Sigmoid colon (tissue), 7 donors: Measurements from ENCODE around the gene PTPDC1. TPM values are rescaled to one million over a fixed set of nuclear protein-coding genes. Genes with fewer than 3 reads are reported as not detected.
"Not testable (repeated sequence)": the region's sequence is repeated elsewhere in the genome, so short reads cannot be mapped to it uniquely, and the experiment has no call there.

Experiments
- DNase-seq: peaks from one replicate; pipeline ENCODE4 v3.0.0-alpha.2; 2019
- H3K27ac ChIP-seq, 4 donors: fragments of 200-600 bp; sonication (generic); one replicate each; pipeline ENCODE4 v1.5.1; 2016 to 2019; ENCODE audit warnings: mild to moderate bottlenecking in 1 of 4
- H3K27me3 ChIP-seq, 3 donors: fragments of 200-600 bp; sonication (generic); one replicate each; pipeline ENCODE4 v1.5.1; 2019; ENCODE audit warnings: mild to moderate bottlenecking in 1 of 3
- H3K36me3 ChIP-seq, 4 donors: fragments of 200-600 bp; sonication (generic); one replicate each; pipeline ENCODE4 v1.5.1; 2016 to 2019
- H3K4me1 ChIP-seq, 4 donors: fragments of 200-600 bp; sonication (generic); one replicate each; pipeline ENCODE4 v1.5.1; 2017 to 2019
- H3K4me3 ChIP-seq, 4 donors: fragments of 200-600 bp; sonication (generic); one replicate each; pipeline ENCODE4 v1.5.1; 2017 to 2019; ENCODE audit warnings: mild to moderate bottlenecking in 2 of 4, moderate library complexity in 1 of 4
- H3K9me3 ChIP-seq, 4 donors: fragments of 200-600 bp in 3 of 4; sonication (generic) in 3 of 4; one replicate each; pipeline versions ENCODE4 v1.5.1 to v1.6.1; 2013 to 2019
- EP300 ChIP-seq, 4 donors: sonication (generic); formaldehyde crosslinking; IDR thresholded peaks; one replicate each; pipeline ENCODE4 v1.6.1; 2017; ENCODE audit warnings: antibody characterized with exemption in 4 of 4
- POLR2A ChIP-seq, 2 donors: fragments of 450-650 bp; IDR thresholded peaks; one replicate each; pipeline ENCODE4 v1.6.1; 2016; ENCODE audit warnings: antibody characterized with exemption in 2 of 2, mild to moderate bottlenecking in 2 of 2, moderate library complexity in 2 of 2
- POLR2AphosphoS5 ChIP-seq, 4 donors: sonication (generic); formaldehyde crosslinking; IDR thresholded peaks; one replicate each; pipeline ENCODE4 v1.6.1; 2017; ENCODE audit warnings: antibody characterized with exemption in 4 of 4
- WGBS, 2 donors: extraction: QIAGEN DNeasy Blood & Tissue Kit; methylation state at CpG; one replicate each; pipeline ENCODE4 v1.1.7; 2013; 5-methylcytosine and 5-hydroxymethylcytosine counted together
- intact Hi-C: fragments of 100-400 bp; cut with DNase I; formaldehyde crosslinking; loops from one replicate; pipeline ENCODE4 v1.15.1; 2023
- polyA plus RNA-seq, 3 donors: library from polyadenylated mRNA; stranded (reverse); fragments of 200-250 nt; gene quantifications; one replicate each; pipeline ENCODE4 v1.2.3, GENCODE V29; 2013
- total RNA-seq, 4 donors: library from RNA; depleted of rRNA; stranded (reverse); fragments of >200 nt; gene quantifications; one replicate each; pipeline ENCODE4 v1.1.0, GENCODE V29; 2016
- TF ChIP-seq, protein P1 (sequence below), 4 experiments: fragments of 450-650 bp in 3 of 4; fragments of 200-600 bp in 1 of 4; IDR thresholded peaks; one replicate each; pipeline ENCODE4 v1.5.1; 2016 to 2019; ENCODE audit warnings: antibody characterized with exemption in 4 of 4, mild to moderate bottlenecking in 3 of 4, moderate library complexity in 2 of 4
- donor health status: healthy with polysubstance abuse.
- donor health status: Bipolar disorder and iron deficiency.
- donor health status: healthy.

The PTPDC1 gene
- total and polyA plus RNA-seq, 7 donors, result 2.1 to 16.3 (median 12.0) TPM

DNA sequence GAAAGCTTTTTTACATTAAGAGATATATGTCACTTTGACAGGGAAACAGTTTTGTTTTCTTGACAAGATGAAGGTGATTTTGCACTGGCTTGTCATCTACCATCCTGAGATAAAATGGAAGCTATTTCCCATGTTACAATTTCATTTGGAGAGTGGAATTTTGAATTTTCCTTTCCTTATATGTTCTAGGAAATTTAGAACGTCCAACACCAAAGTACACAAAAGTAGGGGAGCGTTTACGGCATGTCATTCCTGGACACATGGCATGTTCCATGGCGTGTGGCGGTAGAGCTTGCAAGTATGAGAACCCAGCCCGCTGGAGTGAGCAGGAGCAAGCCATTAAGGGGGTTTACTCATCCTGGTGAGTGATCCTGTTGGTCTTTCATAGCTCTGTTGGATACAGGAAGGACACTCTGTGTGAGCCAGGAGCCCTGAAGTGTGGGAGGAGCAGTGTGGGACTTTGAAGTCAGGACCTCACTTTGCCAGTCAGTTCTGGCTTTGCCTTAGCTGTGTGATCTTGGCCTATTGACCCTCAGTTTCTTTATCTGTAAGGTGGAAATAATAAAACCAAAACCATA, 887 bp downstream of the PTPDC1 start:
- WGBS, 2 donors, result 88 to 92% methylated on average over 6 of the region's 6 CpGs
- no peak overlapping the region for H3K4me3 ChIP-seq
- TF ChIP-seq EP300 (IDR thresholded peaks at IDR 0.05) (no peak), POLR2A (IDR thresholded peaks at IDR 0.05) (no peak)
- peaks cover 0 to 3% (median 0%) of the 10 kb centered on the region in 4 donors for H3K36me3 ChIP-seq
- H3K9me3 ChIP-seq, result no peaks in the 10 kb centered on the region
- peaks cover 0 to 40% (median 15%) of the 10 kb centered on the region in 4 donors for H3K4me1 ChIP-seq
- H3K27ac ChIP-seq, result no peak overlapping the region
- H3K27me3 ChIP-seq, result no peaks in the 10 kb centered on the region
- intact Hi-C loops, result loop anchor here (10.0 kb wide), 1 partner anchor 50 kb away; no protein-coding TSS in a partner anchor
- DNase-seq, result no peak

DNA sequence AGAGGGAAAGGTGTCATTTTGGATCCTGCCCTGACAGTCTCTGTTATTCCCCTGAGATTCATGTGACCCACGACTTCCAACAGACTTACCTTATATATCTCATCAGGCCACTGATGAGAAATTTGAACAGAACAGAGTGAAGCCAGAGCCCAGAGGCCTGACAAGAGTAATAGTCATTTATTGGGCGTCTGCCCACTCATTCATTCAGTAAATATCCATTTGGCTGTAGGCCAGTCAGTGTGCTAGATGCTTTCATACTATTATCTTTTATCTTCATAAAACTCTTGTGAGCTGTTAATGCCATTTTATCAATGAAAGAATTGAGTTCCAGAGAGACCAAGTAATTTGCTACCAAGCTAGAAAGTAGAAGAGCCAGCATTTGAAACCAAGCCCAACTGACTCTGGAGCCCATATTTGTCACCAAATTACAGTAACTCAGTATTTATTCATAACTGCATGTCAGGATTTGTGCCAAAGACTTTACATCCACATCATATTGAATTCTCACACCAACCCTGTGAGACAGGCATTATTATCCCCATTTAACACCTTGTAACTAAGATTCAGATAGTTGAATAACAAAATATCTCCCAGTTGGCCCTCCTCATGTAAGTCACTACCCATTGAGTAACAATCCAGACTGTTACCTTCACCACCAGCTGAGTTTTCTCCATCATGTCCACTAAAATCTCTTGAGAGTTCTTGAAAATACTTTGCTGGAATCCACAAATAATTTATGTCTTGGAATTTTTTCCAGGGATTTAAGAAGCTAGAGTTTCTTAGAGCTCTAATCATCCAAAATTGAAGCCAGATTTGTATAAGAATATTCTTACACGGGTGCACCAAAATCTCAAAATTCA, 2.5 kb downstream of the PTPDC1 start:
- no peak overlapping the region for H3K4me3 ChIP-seq
- intact Hi-C loops, result loop anchor here (10.0 kb wide), 1 partner anchor 48 kb away; no protein-coding TSS in a partner anchor
- no peak for DNase-seq
- H3K27ac ChIP-seq, result peak overlapping the region in 2 of 4 donors; percentile 1 to 38
- TF ChIP-seq EP300 (IDR thresholded peaks at IDR 0.05), result no peak
- peak in 2 of 4 donors; percentile 28 to 33 for TF ChIP-seq POLR2AphosphoS5 (IDR thresholded peaks at IDR 0.05)
- no peak for TF ChIP-seq POLR2A (IDR thresholded peaks at IDR 0.05)
- H3K4me1 ChIP-seq, result peaks cover 0 to 36% (median 15%) of the 10 kb centered on the region in 4 donors
- H3K9me3 ChIP-seq, result no peaks in the 10 kb centered on the region
- no peaks in the 10 kb centered on the region for H3K27me3 ChIP-seq
- 70 to 73% methylated on average over 3 of the region's 3 CpGs for WGBS, 2 donors
- peaks cover 0 to 3% (median 0%) of the 10 kb centered on the region in 4 donors for H3K36me3 ChIP-seq

DNA sequence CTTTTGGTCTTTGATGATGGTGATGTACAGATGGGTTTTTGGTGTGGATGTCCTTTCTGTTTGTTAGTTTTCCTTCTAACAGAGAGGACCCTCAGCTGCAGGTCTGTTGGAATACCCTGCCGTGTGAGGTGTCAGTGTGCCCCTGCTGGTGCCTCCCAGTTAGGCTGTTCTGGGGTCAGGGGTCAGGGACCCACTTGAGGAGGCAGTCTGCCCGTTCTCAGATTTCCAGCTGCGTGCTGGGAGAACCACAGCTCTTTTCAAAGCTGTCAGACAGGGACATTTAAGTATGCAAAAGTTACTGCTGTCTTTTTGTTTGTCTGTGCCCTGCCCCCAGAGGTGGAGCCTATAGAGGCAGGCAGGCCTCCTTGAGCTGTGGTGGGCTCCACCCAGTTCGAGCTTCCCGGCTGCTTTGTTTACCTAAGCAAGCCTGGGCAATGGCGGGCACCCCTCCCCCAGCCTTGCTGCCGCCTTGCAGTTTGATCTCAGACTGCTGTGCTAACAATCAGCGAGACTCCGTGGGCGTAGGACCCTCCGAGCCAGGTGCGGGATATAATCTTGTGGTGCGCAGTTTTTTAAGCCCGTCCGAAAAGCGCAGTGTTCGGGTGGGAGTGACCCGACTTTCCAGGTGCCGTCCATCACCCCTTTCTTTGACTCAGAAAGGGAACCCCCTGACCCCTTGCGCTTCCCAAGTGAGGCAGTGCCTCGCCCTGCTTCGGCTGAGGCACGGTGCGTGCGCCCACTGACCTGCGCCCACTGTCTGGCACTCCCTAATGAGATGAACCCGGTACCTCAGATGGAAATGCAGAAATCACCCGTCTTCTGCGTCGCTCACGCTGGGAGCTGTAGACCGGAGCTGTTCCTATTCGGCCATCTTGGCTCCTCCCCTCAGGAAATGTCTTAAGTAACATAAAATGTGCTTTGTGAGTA, 10.2 kb downstream of the PTPDC1 start:
- intact Hi-C loops, H3K27me3 ChIP-seq, H3K9me3 ChIP-seq, DNase-seq, H3K4me3 ChIP-seq, H3K27ac ChIP-seq: not testable (repeated sequence)
- H3K4me1 ChIP-seq, result peaks cover 0 to 11% (median 5%) of the 10 kb centered on the region in 4 donors
- 63 to 88% methylated on average over 29 to 30 of the region's 33 CpGs for WGBS, 2 donors
- H3K36me3 ChIP-seq, result peaks cover 0 to 12% (median 3%) of the 10 kb centered on the region in 4 donors

DNA sequence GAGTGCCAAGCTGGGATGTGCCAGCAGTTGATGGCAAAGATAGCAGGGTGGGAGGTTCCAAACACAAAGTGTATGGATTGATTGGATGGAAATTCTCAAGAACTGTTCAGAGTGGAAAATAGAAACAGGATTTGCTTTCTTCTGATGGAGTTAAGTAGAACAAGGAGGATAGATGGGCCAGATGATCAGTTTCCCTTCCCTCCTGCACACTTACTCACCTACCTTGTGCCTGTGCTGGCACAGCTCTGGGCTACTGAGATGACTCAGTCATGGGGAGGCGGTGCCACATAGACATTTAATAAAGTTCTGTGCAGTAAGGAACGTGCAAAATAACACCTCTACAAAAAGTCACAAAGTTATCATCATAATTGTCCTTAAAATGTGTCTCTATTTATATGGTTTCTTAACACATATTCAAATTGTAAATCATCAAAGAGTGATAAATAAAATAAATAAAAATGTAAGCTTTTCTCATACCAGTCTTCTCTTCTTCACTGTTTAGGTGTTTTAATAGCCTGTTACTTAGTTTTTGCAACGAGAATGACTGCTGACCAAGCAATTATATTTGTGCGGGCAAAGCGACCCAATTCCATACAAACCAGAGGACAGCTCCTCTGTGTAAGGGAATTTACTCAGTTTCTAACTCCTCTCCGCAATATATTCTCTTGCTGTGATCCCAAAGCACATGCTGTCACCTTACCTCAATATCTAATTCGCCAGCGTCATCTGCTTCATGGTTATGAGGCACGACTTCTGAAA, 12.7 kb downstream of the PTPDC1 start:
- Histone ChIP-seq H3K27ac (peak overlapping the region in 2 of 4 donors; percentile 54 to 69), H3K4me3 (no peak overlapping the region), H3K36me3 (peaks cover 0 to 12% (median 3%) of the 10 kb centered on the region in 4 donors), H3K27me3 (no peaks in the 10 kb centered on the region), H3K9me3 (no peaks in the 10 kb centered on the region), H3K4me1 (peaks cover 0 to 11% (median 5%) of the 10 kb centered on the region in 4 donors)
- no peak for TF ChIP-seq EP300 (IDR thresholded peaks at IDR 0.05)
- TF ChIP-seq POLR2A (IDR thresholded peaks at IDR 0.05), result no peak
- TF ChIP-seq, protein P1, sequence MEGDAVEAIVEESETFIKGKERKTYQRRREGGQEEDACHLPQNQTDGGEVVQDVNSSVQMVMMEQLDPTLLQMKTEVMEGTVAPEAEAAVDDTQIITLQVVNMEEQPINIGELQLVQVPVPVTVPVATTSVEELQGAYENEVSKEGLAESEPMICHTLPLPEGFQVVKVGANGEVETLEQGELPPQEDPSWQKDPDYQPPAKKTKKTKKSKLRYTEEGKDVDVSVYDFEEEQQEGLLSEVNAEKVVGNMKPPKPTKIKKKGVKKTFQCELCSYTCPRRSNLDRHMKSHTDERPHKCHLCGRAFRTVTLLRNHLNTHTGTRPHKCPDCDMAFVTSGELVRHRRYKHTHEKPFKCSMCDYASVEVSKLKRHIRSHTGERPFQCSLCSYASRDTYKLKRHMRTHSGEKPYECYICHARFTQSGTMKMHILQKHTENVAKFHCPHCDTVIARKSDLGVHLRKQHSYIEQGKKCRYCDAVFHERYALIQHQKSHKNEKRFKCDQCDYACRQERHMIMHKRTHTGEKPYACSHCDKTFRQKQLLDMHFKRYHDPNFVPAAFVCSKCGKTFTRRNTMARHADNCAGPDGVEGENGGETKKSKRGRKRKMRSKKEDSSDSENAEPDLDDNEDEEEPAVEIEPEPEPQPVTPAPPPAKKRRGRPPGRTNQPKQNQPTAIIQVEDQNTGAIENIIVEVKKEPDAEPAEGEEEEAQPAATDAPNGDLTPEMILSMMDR (IDR thresholded peaks at IDR 0.05), result no peak
- no peak for TF ChIP-seq POLR2AphosphoS5 (IDR thresholded peaks at IDR 0.05)
- intact Hi-C loops, result no loop called here
- no peak for DNase-seq
- 94 to 95% methylated on average over 9 of the region's 9 CpGs for WGBS, 2 donors

DNA sequence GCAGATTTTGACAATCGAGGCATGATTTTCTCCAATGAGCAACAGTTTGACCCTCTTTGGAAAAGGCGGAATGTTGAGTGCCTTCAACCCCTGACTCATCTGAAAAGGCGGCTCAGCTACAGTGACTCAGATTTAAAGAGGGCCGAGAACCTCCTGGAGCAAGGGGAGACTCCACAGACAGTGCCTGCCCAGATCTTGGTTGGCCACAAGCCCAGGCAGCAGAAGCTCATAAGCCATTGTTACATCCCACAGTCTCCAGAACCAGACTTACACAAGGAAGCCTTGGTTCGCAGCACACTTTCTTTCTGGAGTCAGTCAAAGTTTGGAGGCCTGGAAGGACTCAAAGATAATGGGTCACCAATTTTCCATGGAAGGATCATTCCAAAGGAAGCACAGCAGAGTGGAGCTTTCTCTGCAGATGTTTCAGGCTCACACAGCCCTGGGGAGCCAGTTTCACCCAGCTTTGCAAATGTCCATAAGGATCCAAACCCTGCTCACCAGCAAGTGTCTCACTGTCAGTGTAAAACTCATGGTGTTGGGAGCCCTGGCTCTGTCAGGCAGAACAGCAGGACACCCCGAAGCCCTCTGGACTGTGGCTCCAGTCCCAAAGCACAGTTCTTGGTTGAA, 13.6 kb downstream of the PTPDC1 start:
- TF ChIP-seq POLR2A (IDR thresholded peaks at IDR 0.05), result no peak
- TF ChIP-seq POLR2AphosphoS5 (IDR thresholded peaks at IDR 0.05), result peak in 3 of 4 donors; percentile 49 to 57 (median 55)
- Histone ChIP-seq H3K4me3 (no peak overlapping the region), H3K36me3 (peaks cover 0 to 12% (median 3%) of the 10 kb centered on the region in 4 donors), H3K9me3 (no peaks in the 10 kb centered on the region), H3K27me3 (no peaks in the 10 kb centered on the region), H3K4me1 (peaks cover 0 to 11% (median 5%) of the 10 kb centered on the region in 4 donors), H3K27ac (peak overlapping the region in 3 of 4 donors; percentile 12 to 69 (median 54))
- peak; percentile 68 for DNase-seq
- intact Hi-C loops, result no loop called here
- WGBS, 2 donors, result 90 to 93% methylated on average over 6 of the region's 6 CpGs
